GM19452 (cell line): ENCODE results near the gene CH25H.
"Not testable (repeated sequence)": the region's sequence is repeated elsewhere in the genome, so short reads cannot be mapped to it uniquely, and the experiment has no call there.

Experiments
- ATAC-seq: cut with Tn5 transposase; IDR thresholded peaks from one replicate; pipeline ENCODE4 v1.9.1; 2021; ENCODE audit not compliant: unreplicated experiment

Gene CH25H

GRCh38 chr10:89203237-89203636 is 3.9 kb downstream of the CH25H start:
- ATAC-seq: no peak

GRCh38 chr10:89202033-89202425 is 5.1 kb downstream of the CH25H start:
- no peak for ATAC-seq

- ATAC-seq: no peak
Measured at GRCh38 chr10:89201345-89202032, 5.6 kb downstream of the CH25H start.

- ATAC-seq: no peak
Measured at GRCh38 chr10:89197473-89197872, 9.6 kb downstream of the CH25H start.

- ATAC-seq: not testable (repeated sequence)
Measured at GRCh38 chr10:89191301-89191700, 15.8 kb downstream of the CH25H start.

GRCh38 chr10:89189211-89189734 is 17.8 kb downstream of the CH25H start:
- ATAC-seq: no peak

- ATAC-seq: no peak
Measured at GRCh38 chr10:89185658-89186057, 21.5 kb downstream of the CH25H start.

- ATAC-seq: no peak
Measured at GRCh38 chr10:89184638-89185037, 22.5 kb downstream of the CH25H start.

GRCh38 chr10:89183571-89183970 is 23.5 kb downstream of the CH25H start:
- no peak for ATAC-seq

- no peak for ATAC-seq
Measured at GRCh38 chr10:89182894-89183293, 24.2 kb downstream of the CH25H start.

GRCh38 chr10:89175816-89176215 is 31.3 kb downstream of the CH25H start:
- ATAC-seq: no peak

- no peak for ATAC-seq
Measured at GRCh38 chr10:89173075-89173474, 34.0 kb downstream of the CH25H start.

GRCh38 chr10:89171996-89172395 is 35.1 kb downstream of the CH25H start:
- ATAC-seq: no peak

GRCh38 chr10:89171263-89171872 is 35.7 kb downstream of the CH25H start:
- no peak for ATAC-seq

GRCh38 chr10:89168354-89168900 is 38.7 kb downstream of the CH25H start:
- not testable (repeated sequence) for ATAC-seq

GRCh38 chr10:89167915-89168314 is 39.2 kb downstream of the CH25H start:
- ATAC-seq: no peak

GRCh38 chr10:89165923-89166322 is 41.2 kb downstream of the CH25H start:
- ATAC-seq: no peak

- ATAC-seq: no peak
Measured at GRCh38 chr10:89164920-89165319, 42.2 kb downstream of the CH25H start.

GRCh38 chr10:89164080-89164479 is 43.0 kb downstream of the CH25H start:
- peak; percentile 21 for ATAC-seq

- peak; percentile 96 for ATAC-seq
Measured at GRCh38 chr10:89163265-89163995, 43.7 kb downstream of the CH25H start.

GRCh38 chr10:89162596-89162995 is 44.5 kb downstream of the CH25H start:
- no peak for ATAC-seq

- ATAC-seq: no peak
Measured at GRCh38 chr10:89160339-89160738, 46.8 kb downstream of the CH25H start.
